Stimulated activated CD4-positive, alpha-beta T cell treated with anti-CD3 and anti-CD28 coated beads, Interleukin-15, amount 100 ng/mL, for 48 hours (primary cell): ENCODE results near the gene TMEM200B.
"Not testable (repeated sequence)": the region's sequence is repeated elsewhere in the genome, so short reads cannot be mapped to it uniquely, and the experiment has no call there.

ENCODE experiments used
- DNase-seq, 2 donors: peaks; one replicate each; pipeline ENCODE4 v3.0.0-alpha.2; 2020; ENCODE audit warnings: low read depth in 2 of 2

Gene TMEM200B

DNA sequence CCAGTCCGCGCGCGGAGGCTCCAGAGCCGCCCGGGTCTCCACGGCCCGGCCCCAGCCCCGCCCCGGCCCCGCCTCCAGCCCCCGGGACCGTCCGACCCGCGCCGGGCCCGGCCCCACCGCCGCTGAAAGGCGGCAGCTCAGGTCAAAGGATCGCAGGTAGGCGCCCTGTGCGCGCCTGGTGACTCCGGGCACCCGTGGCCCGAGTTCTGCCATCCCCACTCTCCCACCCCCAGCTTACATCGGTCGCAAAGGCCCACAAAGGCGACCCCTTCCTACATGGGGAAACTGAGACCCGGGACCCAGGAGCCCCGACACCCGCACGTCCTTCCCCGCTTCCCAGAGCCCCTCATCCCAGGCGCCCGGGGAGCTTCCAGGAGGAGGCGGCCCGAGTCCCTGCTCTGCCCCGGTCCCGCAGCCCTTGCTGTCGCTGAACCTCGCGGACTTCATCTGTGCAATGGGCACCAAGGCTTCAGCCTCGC lies at the start of gene TMEM200B:
Gene TMEM200B, minus strand, starts transcription at position 17 of the 479 bp plus-strand sequence. CDS start 2,075 bp downstream, outside the sequence.
- no peak for DNase-seq

DNA sequence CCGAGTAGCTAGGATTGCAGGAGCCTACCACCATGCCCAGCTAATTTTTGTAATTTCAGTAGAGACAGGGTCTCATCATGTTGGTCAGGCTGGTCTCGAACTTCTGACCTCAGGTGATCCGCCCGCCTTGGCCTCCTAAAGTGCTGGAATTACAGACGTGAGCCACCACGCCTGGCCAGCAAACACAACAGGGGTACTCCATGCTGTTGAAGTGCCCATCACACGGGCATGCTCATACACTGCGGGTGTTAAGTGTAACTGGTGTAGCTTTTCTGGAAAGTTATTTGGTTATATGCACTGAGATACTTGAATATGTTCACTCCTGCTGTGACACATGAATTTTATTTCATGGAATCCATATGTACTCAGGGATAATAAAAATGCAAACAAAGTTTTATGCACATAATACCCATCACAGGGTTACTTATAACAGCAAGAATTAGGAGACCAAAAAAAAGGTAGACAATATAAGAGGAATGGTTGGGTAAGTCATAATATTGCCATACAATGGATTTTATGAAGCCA lies 48.8 kb upstream of the TMEM200B start:
- no peak for DNase-seq

DNA sequence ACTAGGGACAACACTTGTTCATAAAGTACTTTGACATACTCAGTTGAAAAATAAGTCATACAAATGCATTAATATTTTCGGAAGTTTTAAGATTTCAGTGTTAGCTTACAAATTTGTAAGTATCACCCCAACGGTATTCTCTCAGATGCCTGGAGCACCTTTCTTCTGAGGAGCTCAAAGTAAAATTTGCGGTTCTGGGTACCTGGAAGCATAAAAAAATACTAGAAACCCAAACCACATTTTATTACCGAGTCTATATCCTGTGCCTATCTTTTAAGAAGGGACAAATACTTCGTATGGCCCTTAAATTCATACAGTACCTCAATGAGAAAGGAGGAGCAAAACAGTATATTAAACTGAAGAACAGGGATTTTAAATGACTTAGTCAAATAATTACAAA lies 47.8 kb upstream of the TMEM200B start:
- DNase-seq = no peak

DNA sequence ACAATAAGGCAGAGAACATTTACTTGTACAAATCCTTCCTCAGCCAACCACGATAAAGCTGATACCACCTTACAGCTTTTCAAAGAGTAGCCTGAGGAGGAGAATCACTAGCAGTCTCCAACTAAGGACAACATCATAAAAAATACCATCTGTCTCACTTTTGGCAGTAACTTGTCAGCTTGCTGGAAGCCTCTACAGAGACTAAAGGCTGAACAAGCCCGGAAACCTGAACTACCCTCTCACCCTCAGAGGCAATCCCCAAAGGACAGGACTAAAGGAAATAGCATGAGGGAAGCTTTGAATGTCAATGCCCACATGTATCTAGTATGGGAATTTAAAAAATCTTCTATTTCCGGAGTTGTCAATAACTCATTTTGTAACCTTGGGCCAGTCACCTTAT lies 47.4 kb upstream of the TMEM200B start:
- no peak for DNase-seq

DNA sequence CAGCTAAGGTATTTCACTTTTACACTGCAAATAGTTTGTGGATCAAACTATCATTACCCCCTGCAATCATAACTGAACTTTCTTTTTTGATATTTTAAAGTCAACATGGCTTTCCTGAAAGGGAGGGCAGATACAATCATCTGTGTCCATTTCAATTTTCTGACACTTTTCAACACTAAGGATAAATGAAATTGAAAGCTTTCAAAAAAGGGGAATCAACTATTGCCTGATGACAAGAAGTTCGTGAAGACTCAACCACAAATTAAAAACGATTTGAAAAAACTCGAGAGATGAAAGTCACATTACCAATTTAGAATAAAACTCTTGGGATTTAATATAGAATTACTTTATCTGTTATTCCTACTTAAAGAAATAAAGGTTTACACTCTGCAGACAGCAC lies 46.3 kb upstream of the TMEM200B start:
- no peak for DNase-seq

DNA sequence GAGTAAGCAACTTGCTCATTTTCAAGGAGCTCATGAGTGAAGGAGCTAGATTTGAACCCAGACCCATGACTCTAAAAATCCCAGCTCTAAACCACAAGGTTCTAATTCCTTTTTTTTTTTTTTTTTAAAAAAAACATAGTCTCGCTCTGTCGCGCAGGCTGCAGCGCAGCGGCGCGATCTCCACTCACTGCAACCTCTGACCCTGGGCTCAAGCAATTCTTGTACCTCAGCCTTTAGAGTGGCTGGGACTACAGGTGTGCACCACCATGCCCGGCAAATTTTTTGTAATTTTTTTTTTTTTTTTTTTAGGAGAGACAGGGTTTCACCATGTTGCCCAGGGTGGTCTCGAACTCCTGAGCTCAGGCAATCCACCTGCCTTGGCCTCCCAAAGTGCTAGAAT lies 44.2 kb upstream of the TMEM200B start:
- DNase-seq = no peak

DNA sequence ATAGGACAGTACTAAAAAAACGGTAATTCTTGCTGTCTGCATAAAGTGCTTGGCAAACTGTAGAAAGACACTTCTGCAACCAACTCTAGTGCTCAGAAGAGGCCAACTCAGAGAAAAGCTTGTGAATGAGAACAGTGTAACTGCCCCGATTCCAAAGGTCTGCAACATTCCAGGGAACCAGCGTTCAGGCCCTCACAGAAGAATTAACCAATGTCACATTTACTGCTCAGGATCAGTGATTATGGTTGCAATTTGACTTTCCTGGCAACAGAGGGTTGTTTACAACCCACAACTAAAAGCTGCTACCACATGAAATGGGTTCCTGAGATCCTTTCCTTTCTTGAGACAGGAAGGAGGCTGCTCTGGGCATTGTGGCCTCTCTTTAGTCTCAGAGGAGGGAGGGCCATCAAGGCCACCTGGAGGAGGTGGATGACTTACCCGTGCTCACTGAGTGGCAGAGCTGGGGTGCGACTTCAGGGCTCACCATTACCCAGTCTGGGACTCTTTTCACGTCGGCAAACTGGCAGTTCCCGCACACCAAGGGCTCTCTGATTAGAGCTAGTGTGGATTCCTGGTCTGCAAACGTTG lies 42.7 kb upstream of the TMEM200B start:
- DNase-seq = no peak

DNA sequence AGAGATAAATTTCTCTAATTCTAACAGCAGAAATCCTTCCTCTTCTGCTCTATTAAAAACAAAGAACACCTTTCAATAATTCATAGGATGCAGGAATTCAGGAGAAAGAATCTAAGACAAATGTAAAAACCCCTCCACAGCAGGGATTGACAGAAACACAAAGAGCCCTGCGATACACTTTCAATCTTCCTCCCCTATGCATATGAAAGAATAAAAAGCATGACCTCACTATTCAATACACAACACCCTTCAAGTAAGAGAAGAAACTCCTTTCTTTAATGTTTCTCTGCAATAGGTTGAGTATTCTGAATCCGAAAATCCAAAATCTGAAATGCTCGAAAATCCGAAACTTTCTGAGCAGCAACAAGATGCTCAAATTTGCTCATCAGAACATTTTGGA lies 40.9 kb upstream of the TMEM200B start:
- DNase-seq = no peak

DNA sequence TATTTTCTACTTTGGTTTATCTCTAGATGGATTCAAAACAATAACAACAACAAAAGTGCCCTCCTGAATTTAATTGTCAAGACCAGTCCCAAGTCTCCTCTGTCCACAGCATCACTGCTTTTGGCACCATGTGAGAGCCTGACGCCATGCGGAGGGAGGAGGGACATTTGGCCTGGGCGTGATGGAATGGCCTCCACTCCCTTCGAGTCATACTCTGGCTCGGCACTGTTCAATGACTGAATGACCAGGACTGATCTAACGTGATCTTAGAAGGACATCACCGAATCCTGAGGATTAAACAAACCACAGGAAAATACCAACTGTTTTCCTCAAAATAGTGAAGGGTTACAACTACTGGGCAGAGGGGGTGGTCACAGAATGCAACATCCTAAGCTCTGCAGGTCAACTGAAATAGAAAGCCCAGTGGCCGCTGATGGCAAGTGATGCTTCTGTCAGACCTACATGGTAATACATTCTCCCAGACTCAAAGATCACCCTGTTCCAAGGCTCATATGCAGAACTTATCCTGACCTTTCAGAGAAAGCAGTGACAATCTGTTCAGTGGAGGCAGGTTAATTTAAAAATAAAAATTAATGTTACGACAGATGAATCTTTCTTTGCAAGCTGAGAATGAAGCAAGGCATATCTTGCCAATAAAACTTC lies 38.9 kb upstream of the TMEM200B start:
- DNase-seq = no peak

DNA sequence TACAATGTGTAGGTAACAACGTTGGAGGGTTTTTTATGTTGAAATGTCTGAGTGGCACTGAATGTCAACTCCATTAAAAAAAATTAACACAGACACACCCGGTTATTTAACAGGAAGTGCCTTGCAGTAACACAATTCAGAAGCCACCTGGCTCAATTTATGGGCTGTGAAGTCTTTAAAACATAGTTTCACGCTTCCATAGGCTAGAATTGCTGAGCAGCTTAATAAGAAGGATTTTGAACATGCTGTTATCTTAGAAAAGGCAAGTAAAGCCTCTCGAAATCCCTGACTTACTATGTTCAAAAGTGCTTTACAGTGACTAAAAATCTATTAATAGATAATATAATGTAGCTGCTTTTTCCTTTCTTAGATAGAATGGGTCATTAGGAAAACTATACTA lies 38.3 kb upstream of the TMEM200B start:
- DNase-seq = no peak

DNA sequence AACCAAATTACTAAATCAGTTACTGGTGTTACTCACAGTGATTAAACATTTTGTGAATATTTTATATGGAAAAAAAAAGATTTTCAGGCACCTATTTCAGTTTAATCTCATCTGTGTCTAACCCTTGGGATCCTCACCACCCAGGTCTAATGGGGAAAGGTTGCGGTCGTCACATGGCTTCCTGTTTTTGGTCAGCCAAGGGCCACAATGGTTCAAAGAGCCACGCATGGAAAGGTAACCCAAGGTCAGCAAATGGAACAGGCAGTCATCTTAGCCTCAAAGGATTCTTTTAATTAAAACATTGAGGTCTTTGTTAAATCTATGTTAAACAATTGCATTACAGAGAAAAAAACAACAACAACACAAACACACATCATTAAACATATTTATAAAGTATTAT lies 36.1 kb upstream of the TMEM200B start:
- DNase-seq = no peak

DNA sequence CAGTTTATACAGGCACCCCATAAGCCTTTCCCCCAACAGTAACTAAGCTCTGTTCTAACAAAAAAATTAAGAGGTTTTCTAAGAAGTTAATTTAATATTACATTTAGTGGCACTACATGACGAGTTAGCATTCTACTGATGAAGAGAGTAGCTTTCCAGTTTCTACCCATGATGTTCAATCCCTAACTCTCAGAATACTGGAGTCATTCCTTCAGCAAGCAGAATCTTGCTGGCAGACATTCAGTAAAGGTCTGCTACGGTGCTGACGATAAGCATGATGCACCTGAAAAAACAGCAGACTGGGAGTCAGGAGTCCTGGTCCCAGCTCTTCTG lies 33.5 kb upstream of the TMEM200B start:
- DNase-seq = no peak

DNA sequence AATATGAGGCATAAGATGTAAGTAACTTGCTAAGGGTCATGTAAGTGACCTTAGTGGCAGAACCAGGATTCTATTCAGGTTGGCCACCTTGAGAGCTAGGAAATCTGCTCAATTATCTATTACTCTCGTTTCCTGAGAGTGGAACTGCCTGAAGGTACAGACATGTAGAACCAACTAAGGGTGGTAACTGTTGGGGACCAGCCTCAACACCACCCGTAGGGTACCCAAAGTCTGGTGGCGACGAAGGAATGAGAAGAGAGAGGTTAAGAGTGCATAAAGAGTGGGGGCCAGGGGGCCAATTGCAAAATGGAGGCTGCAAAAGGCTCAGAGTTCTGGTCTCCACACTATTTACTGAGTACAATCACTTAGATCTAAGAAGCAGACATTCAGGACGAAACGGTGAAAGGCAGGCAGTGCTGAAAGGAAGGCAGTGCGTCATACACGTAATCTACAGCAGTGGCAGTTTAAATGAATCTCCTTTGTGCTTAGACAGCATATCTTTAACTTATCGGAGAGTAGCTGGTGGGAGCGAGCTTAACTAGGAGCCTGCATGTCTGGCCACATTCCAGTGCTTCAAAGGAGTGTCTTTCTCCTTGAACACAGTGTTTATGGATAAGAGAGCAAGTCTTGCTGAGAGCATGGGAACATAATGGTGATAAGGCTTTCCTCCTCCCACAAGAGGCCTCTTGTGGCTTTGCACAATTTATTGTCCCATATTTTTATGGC lies 33.0 kb upstream of the TMEM200B start:
- DNase-seq = no peak

DNA sequence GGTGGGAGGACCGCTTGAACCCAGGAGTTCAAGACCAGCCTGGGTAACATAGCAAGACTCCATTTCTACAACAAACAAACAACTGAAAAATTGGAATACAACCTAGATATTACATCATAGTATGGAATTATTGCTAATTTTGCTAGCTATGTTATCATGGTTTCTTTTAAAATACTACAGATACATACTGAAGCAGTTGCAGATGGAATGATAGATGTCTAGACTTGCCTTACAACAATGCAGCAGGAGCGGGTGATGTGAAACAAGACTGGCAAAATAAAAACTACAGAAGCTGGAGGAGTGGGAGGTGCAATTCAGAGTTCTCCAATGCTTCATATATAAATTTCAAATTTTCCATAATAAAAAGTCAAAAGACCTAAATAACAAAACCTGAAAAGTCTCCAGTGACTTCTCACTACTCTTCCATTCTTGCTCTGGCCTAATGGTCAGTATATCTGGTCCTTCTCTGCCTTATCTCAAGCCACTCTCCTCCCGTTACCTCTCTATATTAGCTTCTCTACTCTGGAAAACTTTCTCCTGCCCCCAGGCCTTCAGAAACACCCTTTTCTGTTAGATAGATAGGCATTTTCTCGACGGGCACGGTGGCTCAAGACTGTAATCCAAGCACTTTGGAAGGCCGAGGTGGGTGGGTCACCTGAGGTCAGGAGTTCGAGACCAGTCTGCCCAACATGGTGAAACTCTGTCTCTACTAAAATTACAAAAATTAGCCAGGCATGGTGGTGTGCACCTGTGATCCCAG lies 28.5 kb upstream of the TMEM200B start:
- no peak for DNase-seq

DNA sequence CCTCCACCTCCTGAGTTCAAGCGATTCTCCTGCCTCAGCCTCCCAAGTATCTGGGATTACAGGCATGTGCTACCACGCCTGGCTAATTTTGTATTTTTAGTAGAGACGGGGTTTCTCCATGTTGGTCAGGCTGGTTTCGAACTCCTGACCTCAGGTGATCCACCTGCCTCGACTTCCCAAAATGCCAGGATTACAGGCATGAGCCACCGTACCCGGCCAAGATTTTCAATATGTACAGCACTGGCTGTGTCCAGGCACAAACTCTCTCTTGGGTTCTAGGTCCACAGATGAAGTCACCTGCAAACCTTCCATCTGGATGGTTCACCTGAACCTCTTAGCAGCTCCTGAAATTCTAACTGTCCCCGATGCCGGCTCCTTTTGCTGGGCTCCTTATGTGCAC lies 26.6 kb upstream of the TMEM200B start:
- DNase-seq = not testable (repeated sequence)

DNA sequence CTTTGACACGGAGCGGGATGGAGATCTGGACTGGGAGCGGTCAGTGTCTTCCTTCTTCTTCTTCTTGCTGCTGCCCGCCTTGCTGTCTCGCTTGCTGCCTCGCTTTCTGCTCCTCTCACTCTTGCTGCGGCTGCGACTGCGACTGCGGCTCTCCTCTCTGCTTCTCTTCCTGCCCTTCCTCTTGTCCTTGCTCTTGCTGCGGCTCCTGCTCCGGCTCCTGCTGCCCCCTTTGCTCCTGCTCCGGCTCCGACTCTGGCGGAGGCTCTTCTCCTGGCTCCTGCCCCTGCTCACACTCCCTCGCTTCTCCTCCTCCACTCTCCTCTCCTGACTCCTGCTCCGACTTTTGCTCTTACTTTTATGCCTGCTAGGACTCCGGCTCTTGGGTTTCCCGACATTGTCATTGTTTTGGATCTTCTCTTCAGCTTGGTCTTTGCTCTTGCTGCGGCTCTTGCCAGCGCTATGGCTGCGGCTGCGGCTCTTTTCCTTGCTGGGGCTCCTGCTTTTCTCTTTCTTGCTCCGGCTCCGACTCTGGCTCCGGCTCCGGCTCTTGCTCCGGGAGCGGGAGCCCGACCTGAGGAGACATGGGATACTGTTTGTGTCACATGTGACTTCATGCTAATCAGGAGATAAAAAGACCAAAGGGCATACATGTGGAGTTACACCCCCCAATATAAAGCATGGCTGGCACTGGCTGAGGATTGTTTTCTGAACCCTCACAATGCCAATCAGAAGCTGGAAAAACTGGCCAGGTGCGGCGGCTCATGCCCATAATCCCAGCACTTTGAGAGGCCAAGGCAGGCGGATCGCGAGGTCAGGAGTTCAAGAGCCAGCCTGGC lies 25.2 kb upstream of the TMEM200B start:
- no peak for DNase-seq

DNA sequence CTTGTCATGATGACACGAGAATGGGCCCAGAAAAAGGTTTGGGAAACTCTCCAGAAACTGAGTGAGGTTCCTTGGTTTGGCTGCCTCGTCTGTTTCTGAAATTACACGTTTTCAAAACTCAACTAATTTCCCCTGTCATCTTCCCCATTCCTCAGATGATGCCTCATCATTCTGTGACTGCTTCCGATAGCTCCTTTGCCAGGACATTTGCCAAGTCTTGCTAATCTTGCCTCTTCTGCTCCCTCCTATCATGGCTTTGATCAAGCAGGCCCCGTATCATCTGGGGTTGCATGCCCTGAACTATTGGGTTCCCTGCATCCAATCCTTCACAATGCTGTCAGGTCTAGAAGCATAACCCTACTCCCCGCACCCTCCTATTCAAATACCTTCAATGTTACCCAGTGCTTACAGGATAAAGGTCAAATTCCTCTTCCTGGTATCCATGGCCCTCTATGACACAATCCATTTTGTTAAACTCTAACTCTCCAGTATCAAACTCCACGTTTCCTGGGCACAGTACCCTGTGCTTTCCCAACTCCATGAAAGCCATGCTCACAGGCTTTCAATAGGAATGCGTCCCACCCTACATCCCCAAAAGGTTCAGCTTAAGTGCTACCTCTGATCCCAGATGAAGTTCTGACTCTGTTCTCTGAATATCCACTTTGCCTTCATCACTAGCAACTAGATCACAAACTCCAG lies 22.2 kb upstream of the TMEM200B start:
- DNase-seq = no peak

DNA sequence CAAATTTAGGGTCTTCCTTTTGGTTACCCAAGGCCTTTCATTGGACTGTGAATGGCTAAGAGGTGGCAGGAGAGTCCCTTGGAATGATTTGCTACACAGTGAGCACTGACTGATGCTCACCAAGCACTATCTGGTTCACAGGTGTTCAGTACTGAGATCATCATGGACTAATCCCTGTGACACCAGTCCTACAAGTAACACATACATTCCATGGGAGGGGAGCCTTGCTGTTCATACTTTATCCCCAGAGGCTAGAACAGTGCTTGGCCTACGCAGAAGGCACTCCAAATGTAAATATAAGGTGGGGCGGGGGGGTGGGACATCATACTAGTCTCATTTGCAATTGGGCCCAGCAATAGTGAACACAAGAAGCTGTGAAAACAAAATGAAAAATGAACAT lies 20.5 kb upstream of the TMEM200B start:
- no peak for DNase-seq

DNA sequence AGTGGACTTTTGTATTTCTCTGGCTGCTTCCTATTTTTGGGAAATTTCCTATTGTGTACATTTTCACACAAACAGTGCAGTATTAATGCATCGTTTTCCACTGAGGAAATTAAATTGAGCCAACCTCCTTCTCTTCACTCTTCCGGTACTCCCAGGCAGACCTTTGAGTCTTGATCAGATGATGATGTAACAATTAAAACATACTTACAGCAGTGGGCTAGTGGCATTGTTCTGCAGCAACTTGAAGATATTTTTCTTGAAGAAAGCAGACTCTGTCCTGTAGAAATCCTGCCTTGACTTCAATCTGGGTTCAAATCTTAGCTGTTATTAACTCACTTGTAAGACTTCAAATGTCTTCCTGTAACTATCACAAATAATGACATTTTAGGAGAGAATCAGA lies 19.0 kb upstream of the TMEM200B start:
- no peak for DNase-seq

DNA sequence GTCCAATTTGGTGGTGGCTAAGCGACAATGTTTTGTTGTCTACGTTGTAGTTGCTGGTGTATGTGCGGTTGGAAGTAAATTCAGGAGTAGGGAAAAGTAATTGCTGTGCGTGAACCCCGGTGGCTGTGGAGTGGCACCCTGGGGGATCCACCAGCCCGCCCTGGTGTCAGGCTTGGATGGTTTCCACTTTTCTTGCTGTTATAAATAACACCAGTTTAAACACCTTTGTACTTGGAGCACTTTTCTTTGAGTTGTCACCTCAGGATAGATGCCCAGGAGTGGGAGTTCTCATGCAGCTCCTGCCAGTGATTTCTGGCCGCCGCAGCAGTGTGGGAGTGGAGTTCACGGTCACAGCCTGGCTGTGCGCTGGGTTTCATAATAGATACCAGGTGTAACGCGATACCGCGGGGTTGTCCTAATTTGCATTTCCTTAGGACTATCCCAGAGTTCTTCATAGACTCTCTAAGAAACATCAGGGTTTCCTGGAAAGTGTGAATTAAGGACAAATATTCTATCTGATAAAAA lies 12.8 kb upstream of the TMEM200B start:
- no peak for DNase-seq

DNA sequence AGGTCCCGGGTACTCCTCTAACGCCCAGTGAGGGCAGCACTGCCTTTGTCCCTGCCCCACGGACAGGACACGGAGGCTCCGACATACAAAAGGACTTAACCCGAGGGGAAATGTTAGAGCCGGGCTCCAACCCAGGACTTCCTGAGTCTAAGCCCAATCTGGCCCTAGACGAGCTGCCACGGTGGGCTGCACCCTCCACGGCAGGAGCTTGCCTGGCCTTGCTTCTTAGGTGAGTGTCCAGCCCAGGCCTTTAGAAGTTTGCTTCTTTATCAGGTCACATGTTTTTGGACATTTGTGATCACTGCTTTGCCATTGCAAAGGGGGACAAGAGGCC lies 11.0 kb upstream of the TMEM200B start:
- DNase-seq = no peak
